ENCODE data around the gene LIMA1. TPM values are rescaled to one million over a fixed set of nuclear protein-coding genes. Genes with fewer than 3 reads are reported as not detected.
"Not testable (repeated sequence)": the region's sequence is repeated elsewhere in the genome, so short reads cannot be mapped to it uniquely, and the experiment has no call there.

Gene LIMA1
- total RNA-seq, 1 donor from 2014 or later: 15.0 TPM

DNA sequence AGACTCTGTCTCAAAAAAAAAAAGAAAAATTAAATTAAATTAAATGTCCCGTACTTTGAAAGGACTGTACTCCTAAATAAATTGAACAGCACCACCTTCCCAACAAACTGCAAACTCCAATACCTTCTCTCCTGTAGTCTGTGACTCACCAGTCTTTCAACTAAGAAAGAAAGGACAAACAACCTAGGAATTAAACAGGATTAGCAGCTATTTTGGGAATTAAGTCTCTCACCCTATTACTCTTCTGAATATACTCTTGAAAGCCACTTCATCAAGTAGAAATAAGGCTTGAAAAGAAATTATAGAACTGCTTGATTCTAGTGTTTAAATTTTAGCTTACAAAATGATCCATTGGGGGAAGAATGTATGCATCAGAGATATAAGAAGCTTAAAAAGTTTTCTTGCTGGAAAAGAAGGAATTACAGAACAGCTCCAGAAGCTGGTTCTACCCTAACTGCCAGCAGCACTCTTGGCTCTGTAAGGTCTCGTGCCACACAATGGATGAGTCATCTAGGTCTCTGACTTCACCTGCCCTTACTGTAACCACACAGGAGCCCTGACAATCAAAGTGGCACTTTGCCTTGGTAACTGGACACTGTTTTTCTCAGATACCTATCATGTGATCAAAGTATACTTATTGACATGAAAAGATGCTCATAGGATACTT lies 59.2 kb downstream of the LIMA1 start:
- ATAC-seq: no peak
- intact Hi-C loops (cut with micrococcal nuclease): no loop called here
- DNase-seq: no peak

DNA sequence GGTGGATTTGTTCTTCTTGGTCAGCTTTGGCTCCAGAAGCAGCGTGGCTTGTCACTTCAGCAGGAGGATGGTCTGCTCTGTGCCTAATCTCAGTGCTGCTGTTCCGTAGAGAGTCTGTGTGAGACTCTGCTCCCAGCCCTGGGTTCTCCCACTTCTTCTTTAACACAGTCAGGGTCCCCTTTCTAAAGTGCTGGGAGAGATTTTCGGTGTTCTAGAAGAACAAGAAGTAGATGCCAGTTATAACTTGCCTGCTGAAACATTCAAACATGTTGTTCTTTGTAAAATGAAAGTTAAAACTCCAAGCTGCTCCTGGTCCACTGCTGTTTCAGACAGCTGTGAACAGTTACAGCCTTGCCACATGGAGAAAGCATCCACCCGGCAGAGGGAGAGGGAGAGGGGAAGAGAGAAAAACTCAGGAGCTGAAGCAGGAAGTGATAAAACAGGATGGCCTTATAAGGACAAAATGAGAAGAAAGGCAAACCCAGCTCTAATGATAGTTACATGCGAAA lies 61.0 kb downstream of the LIMA1 start:
- DNase-seq: peak; percentile 41
- intact Hi-C loops (cut with micrococcal nuclease): no loop called here

DNA sequence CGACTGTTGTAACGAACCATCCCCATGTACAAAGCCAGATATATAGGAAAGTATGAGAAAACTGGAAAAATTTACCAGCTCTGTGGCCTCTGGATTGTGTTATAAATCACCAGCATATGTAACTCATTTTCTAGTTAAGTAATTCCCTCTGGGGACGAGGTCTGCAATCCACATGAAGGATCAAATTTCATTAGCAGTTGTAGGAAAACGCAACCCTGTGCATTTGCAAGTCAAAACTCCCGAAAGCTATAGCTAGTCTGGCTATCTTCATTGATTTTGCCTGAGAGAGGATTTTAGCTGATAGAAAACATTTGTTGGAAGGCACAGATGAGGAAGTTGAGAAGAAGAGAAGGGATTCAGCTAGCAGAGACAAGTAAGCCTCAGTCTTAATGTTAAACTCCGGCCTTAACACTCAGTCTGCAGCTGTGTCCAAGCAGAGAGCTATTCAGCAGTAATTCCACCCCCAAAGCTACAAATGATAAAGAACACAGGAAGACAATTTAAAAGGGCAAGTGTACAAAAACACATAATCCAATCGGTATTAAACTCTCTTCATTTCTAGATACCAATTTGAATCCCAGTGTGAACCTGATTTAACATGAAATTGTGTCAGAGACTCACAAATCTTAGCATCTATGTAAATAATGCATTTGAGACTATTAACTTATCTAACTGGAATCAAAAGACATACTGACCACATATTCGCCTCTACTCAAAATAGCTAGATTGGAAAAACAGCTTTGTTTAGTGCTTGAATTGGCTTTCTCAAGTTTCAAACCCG lies 61.9 kb downstream of the LIMA1 start:
- no peak for DNase-seq
- intact Hi-C loops (cut with micrococcal nuclease): no loop called here
- ATAC-seq: peak; percentile 74

More for the DNA sequence above, 61.0 kb downstream of the LIMA1 start:
- peak; percentile 89 for ATAC-seq

DNA sequence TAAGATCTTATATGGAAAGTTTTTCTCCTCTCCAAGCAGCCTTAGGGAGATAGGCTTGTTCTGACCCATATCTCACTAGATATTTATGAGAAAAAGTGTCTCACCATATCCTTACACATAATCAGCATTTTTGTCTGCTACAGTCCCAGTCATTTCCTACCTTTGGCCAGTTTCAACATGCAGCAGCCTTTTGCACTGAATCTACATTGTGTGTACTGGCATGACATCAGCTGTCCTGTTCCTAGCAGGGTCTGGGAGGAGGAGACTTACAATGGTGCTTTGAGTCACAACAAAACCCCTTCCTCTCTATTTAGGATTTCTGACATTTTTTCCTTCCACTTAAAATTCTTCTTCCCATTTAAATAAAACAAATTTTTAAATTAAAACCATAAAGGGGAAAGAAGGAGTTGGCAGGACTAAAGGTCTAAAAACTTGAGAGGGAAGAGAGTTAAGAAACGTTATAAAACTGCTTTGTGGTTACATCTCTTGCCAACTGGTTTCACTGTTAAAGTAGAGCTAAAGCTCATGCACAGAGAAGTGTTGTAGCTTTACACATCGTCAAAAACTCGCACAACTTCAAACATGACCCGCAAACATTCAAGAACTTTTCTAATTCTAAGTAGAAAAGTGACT lies 62.8 kb downstream of the LIMA1 start:
- DNase-seq: no peak
- intact Hi-C loops (cut with micrococcal nuclease): no loop called here
- peak; percentile 61 for ATAC-seq

DNA sequence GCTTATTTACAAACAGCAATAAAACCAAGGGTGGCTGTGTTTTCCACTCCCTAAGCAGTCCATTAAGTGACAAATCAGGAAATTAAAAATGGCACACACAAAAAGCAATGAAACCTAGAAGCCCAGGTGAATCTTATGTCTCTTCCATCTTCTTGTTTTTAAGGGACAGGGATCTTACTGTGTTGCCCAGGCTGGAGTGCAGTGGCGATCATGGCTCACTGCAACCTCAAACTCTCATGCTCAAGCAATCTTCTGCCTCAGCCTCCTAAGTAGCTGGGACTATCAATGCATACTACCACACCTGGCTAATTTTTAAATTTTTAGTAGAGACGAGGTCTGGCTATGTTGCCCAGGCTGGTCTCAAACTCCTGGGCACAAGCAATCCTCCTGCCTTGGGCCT lies 63.8 kb downstream of the LIMA1 start:
- DNase-seq: no peak
- intact Hi-C loops (cut with micrococcal nuclease): no loop called here
- no peak for ATAC-seq

DNA sequence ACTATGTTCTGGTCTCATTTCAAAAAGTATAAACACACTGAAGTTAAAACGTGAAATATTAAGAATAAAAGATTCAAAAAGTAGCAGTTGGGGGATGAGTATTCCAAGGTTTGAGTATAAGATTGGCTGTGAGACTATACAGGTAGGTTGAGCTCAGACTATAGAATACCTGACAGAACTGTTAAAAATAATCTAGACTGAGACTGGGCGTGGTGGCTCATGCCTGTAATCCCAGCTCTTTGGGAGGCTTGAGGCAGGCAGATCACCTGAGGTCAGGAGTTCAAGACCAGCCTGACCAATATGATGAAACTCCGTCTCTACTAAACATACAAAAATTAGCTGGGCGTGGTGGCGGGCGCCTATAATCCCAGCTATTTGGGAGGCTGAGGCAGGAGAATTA lies 64.3 kb downstream of the LIMA1 start:
- intact Hi-C loops (cut with micrococcal nuclease); DNase-seq; ATAC-seq: not testable (repeated sequence)

DNA sequence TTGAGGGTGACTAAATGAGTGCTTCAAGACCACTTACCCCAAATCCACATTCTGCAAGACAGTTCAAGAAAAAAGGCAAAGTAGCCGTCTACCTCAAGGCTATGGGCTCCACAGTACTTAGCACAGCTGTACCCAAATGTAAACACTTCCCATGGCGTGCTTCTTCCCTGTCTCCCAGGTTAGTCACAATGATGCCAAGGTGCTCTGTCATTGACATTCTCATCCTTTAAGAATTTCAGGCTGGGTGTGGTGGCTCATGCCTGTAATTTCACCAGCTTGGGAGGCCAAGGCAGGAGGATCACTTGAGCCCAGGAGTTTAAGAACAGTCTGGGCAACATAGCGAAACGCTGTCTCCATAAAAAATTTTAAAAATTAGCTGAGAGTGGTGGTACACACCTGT lies 64.9 kb downstream of the LIMA1 start:
- ATAC-seq (no peak), DNase-seq (no peak)
- intact Hi-C loops (cut with micrococcal nuclease): no loop called here

DNA sequence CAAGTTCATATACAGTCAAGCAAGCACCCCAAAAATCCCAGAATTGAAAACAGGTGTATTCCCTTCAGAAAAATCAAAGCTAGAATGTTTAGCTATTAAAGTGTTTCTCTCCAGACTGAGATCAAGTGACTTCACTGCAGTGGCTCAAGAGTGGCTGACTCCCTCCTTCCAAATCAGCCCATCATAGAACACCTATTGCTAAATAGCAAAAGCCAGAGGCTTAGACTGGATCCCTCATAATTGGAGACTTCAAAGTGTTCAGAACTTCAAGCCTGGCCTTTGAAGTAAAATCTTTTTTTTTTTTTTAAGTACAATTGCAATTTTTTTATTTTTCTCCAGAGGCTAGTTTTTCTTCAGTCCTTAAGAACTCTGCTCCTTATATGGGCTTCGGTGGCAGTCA lies 66.1 kb downstream of the LIMA1 start:
- intact Hi-C loops (cut with micrococcal nuclease): no loop called here
- no peak for ATAC-seq
- DNase-seq: no peak

DNA sequence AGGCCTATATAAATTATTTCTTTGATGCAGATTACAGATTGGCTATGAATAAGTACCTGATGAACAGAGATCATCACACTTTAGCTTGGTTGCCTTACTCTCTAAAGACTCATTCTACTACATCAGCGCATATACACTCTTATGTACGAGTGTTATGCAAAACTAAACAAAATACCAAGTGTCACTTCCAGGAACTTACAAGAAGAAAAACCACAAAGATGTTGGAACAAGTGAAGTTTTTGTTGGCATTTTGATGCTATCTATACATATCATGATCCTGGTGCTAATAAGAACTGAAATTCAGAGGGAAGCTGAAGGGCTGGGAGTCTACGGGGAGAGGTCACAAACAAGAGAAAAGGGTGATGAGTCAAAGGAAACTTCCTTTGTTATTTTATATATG lies 68.3 kb downstream of the LIMA1 start:
- ATAC-seq (no peak), DNase-seq (no peak)
- intact Hi-C loops (cut with micrococcal nuclease): no loop called here

DNA sequence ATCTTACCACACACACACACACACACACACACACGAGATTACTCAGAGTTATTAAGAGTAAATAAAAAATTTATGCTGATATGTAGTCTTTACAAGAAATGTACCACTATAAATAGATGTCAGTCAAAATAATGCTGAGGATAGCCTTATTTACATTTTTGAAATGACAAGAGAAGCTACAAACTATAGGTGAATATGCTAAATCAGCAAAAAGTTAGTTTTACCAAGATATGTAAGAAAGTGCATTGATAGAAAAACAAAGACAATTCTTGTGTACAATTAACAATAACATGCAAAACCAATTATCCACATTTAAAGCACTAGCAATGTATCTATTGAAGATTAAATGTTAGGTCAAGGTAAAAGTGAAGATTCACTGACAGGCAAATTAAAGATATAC lies 69.3 kb downstream of the LIMA1 start:
- DNase-seq: no peak
- intact Hi-C loops (cut with micrococcal nuclease): no loop called here
- ATAC-seq: no peak

DNA sequence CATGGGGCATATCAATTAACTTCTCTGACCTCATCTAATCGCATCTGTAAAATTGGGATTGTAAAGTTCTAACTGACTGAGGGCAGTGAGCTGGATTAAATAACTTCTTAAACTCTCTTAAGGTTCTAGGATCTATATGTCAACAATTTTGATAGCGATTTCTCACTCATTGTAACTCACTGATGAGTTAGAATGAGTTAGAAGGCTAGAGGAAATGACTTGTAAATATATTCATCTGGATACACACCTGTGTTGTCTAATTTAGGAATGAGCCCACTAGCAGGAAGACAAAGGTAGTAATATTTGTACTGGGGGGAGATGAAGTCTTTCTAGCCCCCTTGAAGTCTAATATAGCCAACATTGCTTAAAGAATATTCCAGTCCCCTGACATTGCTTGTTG lies 69.9 kb downstream of the LIMA1 start:
- DNase-seq (no peak), ATAC-seq (no peak)
- intact Hi-C loops (cut with micrococcal nuclease): no loop called here

DNA sequence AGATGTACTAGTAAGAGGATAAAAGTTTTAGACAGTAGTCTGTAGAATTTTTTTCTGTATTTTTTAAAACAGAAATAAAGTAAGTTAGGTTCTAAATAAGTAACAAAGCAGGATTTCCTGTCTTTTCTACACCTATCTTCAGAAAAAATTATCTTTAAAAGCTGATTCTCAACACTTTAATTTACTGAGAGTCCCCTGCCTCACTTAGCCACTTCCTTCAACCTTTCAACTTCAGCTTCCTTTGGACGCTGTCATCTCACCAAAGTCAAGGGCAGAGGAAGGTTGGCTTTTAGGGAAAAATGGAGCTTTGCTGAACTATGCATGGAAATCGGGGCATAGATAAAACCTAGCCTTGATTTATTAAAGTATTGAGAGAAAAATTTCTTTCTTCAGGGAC lies 71.3 kb downstream of the LIMA1 start:
- intact Hi-C loops (cut with micrococcal nuclease): no loop called here
- DNase-seq (no peak), ATAC-seq (no peak)

DNA sequence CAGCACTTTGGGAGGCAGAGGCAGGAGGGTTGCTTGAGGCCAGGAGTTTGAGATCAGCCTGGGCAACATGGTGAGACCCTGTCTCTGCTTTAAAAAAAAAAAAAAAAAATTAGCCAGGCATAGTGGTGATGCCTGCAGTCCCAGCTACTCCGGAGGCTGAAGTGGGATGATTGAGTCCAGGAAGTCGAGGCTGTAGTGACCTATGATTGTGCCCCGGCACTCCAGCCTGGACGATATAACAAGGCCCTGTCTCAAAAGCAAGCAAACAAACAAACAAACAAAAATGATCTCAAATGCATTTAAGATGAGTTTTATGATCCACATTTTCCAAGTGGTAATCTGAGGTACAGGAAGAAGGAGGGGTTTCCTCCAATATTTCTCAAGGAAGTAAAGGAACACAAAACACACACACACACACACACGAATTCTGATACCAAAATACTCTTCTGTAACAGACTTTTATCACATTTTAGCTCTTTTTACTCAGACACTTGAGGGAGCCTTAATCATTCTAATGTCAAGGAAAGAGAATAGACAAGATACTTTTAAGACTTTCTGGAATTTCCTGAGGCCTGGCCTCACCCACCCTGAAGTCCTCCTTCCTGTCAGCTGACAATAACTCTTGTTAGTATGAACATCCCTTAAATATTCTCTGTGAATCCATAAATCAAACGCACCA lies 71.8 kb downstream of the LIMA1 start:
- intact Hi-C loops (cut with micrococcal nuclease): no loop called here
- no peak for DNase-seq
- ATAC-seq: peak; percentile 42

DNA sequence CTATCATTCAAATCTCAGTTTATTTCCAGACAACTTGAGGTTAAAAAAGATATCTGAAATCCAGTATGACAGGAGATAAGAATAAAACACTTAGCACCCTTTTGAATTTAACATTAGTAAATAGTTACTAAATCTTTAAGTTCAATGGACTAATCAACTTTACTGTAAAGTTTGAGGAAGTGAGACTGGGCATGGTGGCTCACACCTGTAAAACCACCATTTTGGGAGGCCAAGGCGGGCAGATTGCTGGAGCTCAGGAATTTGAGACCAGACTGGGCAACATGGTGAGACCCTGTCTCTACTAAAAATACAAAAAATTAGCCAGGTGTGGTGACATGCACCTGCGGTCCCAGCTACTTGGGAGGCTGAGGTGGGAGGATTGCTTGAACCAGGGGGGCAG lies 75.9 kb downstream of the LIMA1 start:
- ATAC-seq (no peak), DNase-seq (no peak)
- intact Hi-C loops (cut with micrococcal nuclease): no loop called here

DNA sequence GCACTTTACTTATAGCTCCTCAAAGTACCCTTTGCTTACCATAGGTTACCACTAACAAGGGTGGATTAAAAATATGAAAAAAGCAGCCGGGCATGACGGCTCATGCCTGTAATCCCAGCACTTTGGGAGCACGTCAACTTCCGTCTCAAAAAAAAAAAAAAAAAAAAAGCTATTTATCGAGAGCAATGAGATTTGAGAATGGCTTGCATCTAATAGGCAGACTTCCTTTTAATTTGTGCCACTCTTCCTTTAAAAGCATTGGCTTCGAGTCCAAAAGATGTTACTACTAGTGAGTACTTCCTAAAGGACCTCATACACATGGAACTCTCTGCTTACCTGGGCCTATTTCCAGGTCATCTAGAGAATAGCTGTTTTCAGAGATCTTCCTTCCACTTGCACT lies 77.7 kb downstream of the LIMA1 start:
- ATAC-seq (no peak), DNase-seq (no peak)
- intact Hi-C loops (cut with micrococcal nuclease): no loop called here

DNA sequence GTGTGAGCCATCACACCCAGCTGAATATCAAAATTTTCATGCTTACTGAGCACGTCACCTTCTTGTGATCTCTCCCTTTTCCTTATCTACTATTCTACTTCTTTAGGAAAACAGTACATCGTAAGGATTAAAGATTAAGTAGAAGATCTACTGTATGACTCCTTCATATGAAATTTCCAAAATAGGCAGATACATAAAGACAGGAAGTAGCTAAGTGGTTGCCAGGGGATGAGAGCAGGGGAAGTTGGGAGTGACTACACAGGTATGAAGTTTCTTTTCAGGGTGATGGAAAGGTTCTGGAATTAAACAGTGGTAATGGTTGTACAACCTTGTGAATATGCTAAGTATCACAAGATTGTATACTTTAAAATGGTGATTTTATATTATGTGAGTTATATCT lies 79.6 kb downstream of the LIMA1 start:
- intact Hi-C loops (cut with micrococcal nuclease): no loop called here
- DNase-seq (no peak), ATAC-seq (no peak)

DNA sequence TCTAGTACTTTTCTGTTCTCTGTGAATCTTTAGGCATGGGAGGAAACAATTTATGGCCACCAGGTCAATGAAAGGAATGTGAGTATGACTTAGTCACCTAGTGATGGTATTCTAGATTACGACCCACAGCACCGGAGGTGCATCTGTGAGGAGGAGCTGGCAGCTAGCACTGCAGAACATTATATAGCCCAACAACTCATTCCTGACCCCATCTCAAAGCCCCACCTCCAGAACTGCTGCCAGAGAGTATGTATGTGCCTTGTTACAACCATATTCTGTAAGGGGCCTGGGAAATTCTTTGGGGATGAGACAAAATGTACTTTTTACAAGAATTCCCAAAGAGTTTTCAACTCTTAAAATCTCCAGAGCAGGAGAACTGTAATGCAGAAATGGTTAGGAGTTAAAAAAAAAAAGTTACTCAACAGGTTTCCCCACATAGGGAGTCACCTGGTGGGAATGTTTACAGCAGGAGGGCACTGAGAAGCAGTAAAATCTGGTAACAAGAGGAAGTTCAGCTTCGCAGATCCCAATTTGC lies 81.3 kb downstream of the LIMA1 start:
- DNase-seq: no peak
- intact Hi-C loops (cut with micrococcal nuclease): no loop called here
- no peak for ATAC-seq

DNA sequence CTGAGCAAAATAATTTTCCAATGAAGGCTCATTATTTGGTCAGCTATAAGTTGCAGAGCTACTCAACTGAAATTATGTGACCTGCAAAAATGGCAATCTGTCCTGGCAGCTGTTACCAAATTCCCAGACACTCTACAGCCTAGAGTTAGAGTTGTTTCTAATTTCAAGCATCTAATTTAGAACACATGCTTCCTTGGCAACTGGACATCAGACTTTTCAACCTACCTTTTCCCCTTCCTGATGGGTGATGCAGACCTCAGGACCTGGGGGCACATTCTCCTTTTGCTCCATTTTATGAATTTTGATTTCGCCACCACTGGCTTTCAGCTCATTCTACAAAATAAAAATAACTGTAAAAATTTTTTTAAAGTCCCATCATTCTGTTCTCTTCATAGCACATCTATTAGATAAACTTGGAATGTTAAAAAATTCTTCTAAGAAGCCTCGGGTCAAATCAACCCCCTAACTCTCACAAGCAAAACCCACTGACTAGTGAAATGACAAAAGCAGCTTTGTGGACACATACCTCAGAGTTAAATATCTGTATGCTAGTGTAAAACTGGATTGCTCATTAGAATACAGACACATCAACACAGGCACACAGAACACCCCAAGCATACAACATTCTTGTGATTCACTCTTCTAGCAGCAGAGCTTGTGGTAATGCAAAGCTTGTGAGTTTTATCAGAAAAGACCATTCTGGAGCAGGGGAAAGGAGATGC lies 82.6 kb downstream of the LIMA1 start:
- intact Hi-C loops (cut with micrococcal nuclease): no loop called here
- DNase-seq (no peak), ATAC-seq (no peak)

DNA sequence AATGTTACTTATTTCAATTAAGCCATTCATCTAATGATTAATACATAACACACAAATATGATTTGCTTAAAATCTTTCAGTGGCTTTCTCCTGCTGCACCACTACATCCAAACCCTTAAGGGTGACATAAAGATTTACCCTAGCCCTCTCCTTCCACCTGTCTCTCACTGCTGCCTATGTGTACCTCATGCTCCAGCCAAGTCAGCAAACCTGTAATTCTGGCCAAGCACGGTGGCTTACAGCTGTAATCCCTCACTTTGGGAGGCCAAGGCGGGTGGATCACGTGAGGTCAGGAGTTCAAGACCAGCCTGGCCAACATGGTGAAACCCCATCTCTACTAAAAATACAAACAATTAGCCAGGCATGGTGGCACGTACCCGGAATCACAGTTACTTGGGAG lies 84.5 kb downstream of the LIMA1 start:
- DNase-seq (no peak), ATAC-seq (no peak)
- intact Hi-C loops (cut with micrococcal nuclease): no loop called here
